Loucy (cell line): ENCODE measurements around the gene STAP2.

Experiments used
- H2AFZ ChIP-seq: fragments of 200-600 bp; sonication (generic); 2 replicates; pipeline ENCODE4 v1.6.0; 2016; ENCODE audit warnings: antibody characterized with exemption, mild to moderate bottlenecking, low read length, moderate library complexity
- H3F3A ChIP-seq: fragments of 200-600 bp; 2 replicates; pipeline ENCODE4 v1.6.0; 2016; ENCODE audit warnings: antibody characterized with exemption, low read depth, mild to moderate bottlenecking
- H3K27me3 ChIP-seq: fragments of 200-600 bp; sonication (generic); 2 replicates; pipeline ENCODE4 v1.6.1; 2014; ENCODE audit warnings: low read length, mild to moderate bottlenecking; ENCODE audit not compliant: insufficient read depth, poor library complexity, severe bottlenecking
- H3K36me3 ChIP-seq: fragments of 200-600 bp; sonication (generic); 2 replicates; pipeline ENCODE4 v1.6.1; 2016; ENCODE audit warnings: low read length; ENCODE audit not compliant: insufficient read depth
- H3K4me1 ChIP-seq: fragments of 200-600 bp; sonication (generic); 2 replicates; pipeline ENCODE4 v1.5.1; 2014; ENCODE audit warnings: low read length, mild to moderate bottlenecking; ENCODE audit not compliant: insufficient read depth, poor library complexity, severe bottlenecking
- H3K4me2 ChIP-seq: fragments of 200-600 bp; sonication (generic); 2 replicates; pipeline ENCODE4 v1.6.0; 2014; ENCODE audit warnings: antibody characterized with exemption, low read length, low read depth, mild to moderate bottlenecking; ENCODE audit not compliant: poor library complexity, severe bottlenecking
- H3K4me3 ChIP-seq: fragments of 200-600 bp; sonication (generic); 2 replicates; pipeline ENCODE4 v1.5.1; 2014; ENCODE audit warnings: low read length, mild to moderate bottlenecking, mixed read lengths; ENCODE audit not compliant: poor library complexity, severe bottlenecking
- H3K79me2 ChIP-seq: fragments of 200-600 bp; sonication (generic); 2 replicates; pipeline ENCODE4 v1.6.1; 2014; ENCODE audit warnings: low read length; ENCODE audit not compliant: insufficient read depth
- H3K9ac ChIP-seq: fragments of 200-600 bp; sonication (generic); 2 replicates; pipeline ENCODE4 v1.6.0; 2014; ENCODE audit warnings: mild to moderate bottlenecking, low read depth, low read length, moderate library complexity; ENCODE audit not compliant: poor library complexity, severe bottlenecking
- H3K9me2 ChIP-seq: fragments of 200-600 bp; sonication (generic); replicated peaks from 2 replicates; pipeline ENCODE4 v1.6.1; 2016; ENCODE audit warnings: low read depth, low read length, mixed read lengths
- H3K9me3 ChIP-seq: fragments of 200-600 bp; sonication (generic); 2 replicates; pipeline ENCODE4 v1.6.1; 2014; ENCODE audit warnings: mild to moderate bottlenecking, antibody characterized with exemption, low read length, low read depth; ENCODE audit not compliant: insufficient read depth
- H4K20me1 ChIP-seq: fragments of 200-600 bp; sonication (generic); 2 replicates; pipeline ENCODE4 v1.6.0; 2014; ENCODE audit warnings: antibody characterized with exemption, low read length, mild to moderate bottlenecking; ENCODE audit not compliant: insufficient read depth, poor library complexity, severe bottlenecking
- EZH2phosphoT487 ChIP-seq: fragments of 200-600 bp; IDR thresholded peaks from 2 replicates; pipeline ENCODE4 v1.6.1; 2018; ENCODE audit warnings: antibody characterized with exemption, mild to moderate bottlenecking, moderate library complexity, borderline replicate concordance
- TF ChIP-seq, protein P1 (sequence below): fragments of 200-600 bp; sonication (generic); conservative IDR thresholded peaks from 2 replicates; pipeline ENCODE4 v1.5.1; 2014; ENCODE audit warnings: mild to moderate bottlenecking, antibody characterized with exemption, low read length

The STAP2 gene

DNA sequence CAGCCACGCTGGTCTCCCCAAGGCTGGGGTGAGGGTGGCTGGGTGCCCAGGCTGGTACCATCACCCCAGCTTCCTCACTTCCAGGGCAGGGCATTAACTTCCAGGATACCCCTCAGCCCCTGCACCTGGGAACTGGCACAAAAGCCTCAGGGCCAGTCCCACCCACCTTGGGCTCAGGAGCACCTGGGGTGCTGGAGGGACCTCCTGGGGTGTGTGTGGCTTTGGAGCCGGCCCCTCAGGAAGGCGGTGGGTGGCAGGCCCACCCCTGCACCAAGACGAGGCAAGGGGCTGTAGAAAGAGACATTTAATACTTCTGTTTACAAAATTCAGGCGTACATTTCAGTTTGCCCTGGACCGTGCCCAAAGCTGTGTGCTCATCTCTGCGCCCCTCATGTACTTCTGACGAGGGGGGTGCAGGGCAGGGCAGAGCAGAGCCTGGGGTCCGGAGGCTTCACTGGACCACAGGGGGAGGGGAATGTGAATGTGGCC, 21.5 kb upstream of the STAP2 start:
- H3K4me2 ChIP-seq: no peak overlapping the region
- H3K9me3 ChIP-seq: no peaks in the 10 kb centered on the region
- no peaks in the 10 kb centered on the region for H4K20me1 ChIP-seq
- no peaks in the 10 kb centered on the region for H3K79me2 ChIP-seq
- no peaks in the 10 kb centered on the region for H3K4me1 ChIP-seq
- no peaks in the 10 kb centered on the region for H3K9me2 ChIP-seq
- TF ChIP-seq, protein P1, sequence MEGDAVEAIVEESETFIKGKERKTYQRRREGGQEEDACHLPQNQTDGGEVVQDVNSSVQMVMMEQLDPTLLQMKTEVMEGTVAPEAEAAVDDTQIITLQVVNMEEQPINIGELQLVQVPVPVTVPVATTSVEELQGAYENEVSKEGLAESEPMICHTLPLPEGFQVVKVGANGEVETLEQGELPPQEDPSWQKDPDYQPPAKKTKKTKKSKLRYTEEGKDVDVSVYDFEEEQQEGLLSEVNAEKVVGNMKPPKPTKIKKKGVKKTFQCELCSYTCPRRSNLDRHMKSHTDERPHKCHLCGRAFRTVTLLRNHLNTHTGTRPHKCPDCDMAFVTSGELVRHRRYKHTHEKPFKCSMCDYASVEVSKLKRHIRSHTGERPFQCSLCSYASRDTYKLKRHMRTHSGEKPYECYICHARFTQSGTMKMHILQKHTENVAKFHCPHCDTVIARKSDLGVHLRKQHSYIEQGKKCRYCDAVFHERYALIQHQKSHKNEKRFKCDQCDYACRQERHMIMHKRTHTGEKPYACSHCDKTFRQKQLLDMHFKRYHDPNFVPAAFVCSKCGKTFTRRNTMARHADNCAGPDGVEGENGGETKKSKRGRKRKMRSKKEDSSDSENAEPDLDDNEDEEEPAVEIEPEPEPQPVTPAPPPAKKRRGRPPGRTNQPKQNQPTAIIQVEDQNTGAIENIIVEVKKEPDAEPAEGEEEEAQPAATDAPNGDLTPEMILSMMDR: no peak
- TF ChIP-seq EZH2phosphoT487: no peak
- H3K9ac ChIP-seq: no peak overlapping the region
- no peaks in the 10 kb centered on the region for H3K27me3 ChIP-seq
- H3F3A ChIP-seq: no peaks in the 10 kb centered on the region
- no peak overlapping the region for H2AFZ ChIP-seq
- H3K36me3 ChIP-seq: peaks cover 56% of the 10 kb centered on the region; the same call in 1 of the 2 replicates
- H3K4me3 ChIP-seq: no peak overlapping the region

DNA sequence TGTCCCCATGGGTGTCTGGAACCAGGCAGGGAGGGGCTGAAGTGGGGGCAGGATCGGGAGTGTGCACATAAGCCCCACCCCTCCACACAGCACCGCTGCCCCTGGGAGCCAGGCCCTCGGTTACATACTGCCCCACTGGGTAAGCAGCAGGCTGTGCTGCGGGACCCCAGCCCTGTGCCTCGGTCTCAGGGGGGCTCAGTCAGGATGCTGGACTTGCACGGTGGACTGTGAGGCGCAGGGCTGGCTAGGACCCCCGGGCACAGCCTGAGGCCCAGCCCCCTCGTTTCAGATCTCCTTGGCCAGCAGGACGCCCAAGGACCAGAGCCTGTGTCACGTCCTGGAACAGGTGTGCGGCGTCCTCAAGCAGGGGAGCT, 21.0 kb upstream of the STAP2 start:
- peaks cover 53% of the 10 kb centered on the region; the same call in 1 of the 2 replicates for H3K36me3 ChIP-seq
- H3K4me2 ChIP-seq: no peak overlapping the region
- no peak overlapping the region for H2AFZ ChIP-seq

DNA sequence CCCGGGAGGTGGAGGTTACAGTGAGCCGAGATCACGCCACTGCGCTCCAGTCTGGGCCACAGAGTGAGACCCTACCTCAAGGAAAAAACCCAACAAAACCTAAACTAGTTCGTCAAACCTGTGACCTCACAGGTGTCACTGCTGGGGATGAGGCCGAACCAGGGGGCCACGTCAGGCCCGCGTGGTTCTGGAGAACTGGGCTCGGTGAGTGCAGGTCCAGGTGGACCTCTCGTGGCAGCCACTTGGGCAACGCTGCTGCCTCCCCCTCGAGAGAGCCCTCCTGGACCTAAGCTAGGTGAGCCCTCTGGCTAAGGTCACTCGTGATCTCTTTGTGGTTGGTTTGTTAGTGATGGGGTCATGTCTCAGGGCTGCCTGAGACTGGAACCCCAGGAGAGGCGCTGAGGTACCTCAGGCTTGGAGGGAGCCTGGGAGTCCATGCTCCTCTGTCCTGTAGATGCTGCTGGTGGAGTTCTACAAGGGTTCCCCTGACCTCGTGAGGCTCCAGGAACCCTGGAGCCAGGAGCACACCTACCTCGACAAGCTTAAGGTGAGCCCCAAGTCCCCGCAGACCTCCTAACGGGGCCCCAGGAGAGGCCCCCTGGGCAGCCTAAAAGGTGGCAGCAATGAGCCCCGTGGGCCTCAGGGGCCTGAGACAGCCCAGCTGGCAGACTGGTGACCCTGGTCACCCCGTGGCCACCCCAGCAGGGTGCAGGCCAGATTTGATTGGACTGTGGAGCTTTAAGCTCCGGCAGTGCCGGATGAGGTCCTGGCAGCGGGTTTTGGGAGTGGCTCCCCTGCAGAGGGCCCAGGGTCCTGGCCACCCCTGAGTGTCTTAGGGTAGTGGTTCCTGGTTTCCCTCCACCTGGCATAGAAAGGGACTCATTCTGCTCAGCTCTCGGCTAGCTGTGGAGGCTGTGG, 20.3 kb upstream of the STAP2 start:
- Histone ChIP-seq H3K9me2 (no peaks in the 10 kb centered on the region), H3K36me3 (peaks cover 49% of the 10 kb centered on the region; the same call in 1 of the 2 replicates), H3K4me1 (no peaks in the 10 kb centered on the region), H3K79me2 (no peaks in the 10 kb centered on the region), H3K9ac (no peak overlapping the region), H3K9me3 (no peaks in the 10 kb centered on the region), H4K20me1 (no peaks in the 10 kb centered on the region), H3K4me2 (no peak overlapping the region), H3K4me3 (no peak overlapping the region), H3K27me3 (no peaks in the 10 kb centered on the region), H3F3A (no peaks in the 10 kb centered on the region), H2AFZ (no peak overlapping the region)
- TF ChIP-seq EZH2phosphoT487: no peak
- TF ChIP-seq, protein P1: no peak

More for the DNA sequence above, 21.0 kb upstream of the STAP2 start:
- Histone ChIP-seq H3K4me1 (no peaks in the 10 kb centered on the region), H3K9me2 (no peaks in the 10 kb centered on the region), H3K9ac (no peak overlapping the region), H4K20me1 (no peaks in the 10 kb centered on the region), H3K79me2 (no peaks in the 10 kb centered on the region), H3K4me3 (no peak overlapping the region), H3K27me3 (no peaks in the 10 kb centered on the region), H3F3A (no peaks in the 10 kb centered on the region), H3K9me3 (no peaks in the 10 kb centered on the region)
- TF ChIP-seq, protein P1: no peak
- no peak for TF ChIP-seq EZH2phosphoT487
